ENCODE data around the gene BBX. TPM values are rescaled to one million over a fixed set of nuclear protein-coding genes. Genes with fewer than 3 reads are reported as not detected.
"Not testable (repeated sequence)": the region's sequence is repeated elsewhere in the genome, so short reads cannot be mapped to it uniquely, and the experiment has no call there.

The BBX gene
- total RNA-seq, 2 donors from 2014 or later, result 57.4 to 74.5 TPM

- ATAC-seq (ENCODE audit: insufficient number of reproducible peaks, low FRiP score, low read depth), result no peak
Measured at GRCh38 chr3:107562969-107563529, 40.3 kb downstream of the BBX start.

GRCh38 chr3:107565244-107565643 is 42.5 kb downstream of the BBX start:
- DNase-seq (ENCODE audit: low spot score); H3K27ac ChIP-seq; H3K4me3 ChIP-seq; H3K9me3 ChIP-seq; H3K4me1 ChIP-seq (ENCODE audit: control insufficient read depth in 1 of 2, low read depth in 2 of 2); H3K36me3 ChIP-seq; H3K27me3 ChIP-seq (replicated peaks; ENCODE audit: insufficient read depth); ATAC-seq (ENCODE audit: insufficient number of reproducible peaks, low FRiP score, low read depth): not testable (repeated sequence)

More at GRCh38 chr3:107562969-107563529, 40.3 kb downstream of the BBX start:
- no peaks in the 10 kb centered on the region for H3K9me3 ChIP-seq
- no peaks in the 10 kb centered on the region for H3K27me3 ChIP-seq (replicated peaks; ENCODE audit: insufficient read depth)
- H3K36me3 ChIP-seq, result no peaks in the 10 kb centered on the region
- H3K4me1 ChIP-seq (ENCODE audit: control insufficient read depth in 1 of 2, low read depth in 2 of 2), result peaks cover 0 to 14% of the 10 kb centered on the region in 2 donors
- no peak overlapping the region for H3K4me3 ChIP-seq
- no peak for TF ChIP-seq CTCF (IDR thresholded peaks at IDR 0.05)
- no peak for DNase-seq (ENCODE audit: low spot score)
- no peak overlapping the region for H3K27ac ChIP-seq

- not testable (repeated sequence) for H3K9me3 ChIP-seq; H3K4me1 ChIP-seq (ENCODE audit: control insufficient read depth in 1 of 2, low read depth in 2 of 2); DNase-seq (ENCODE audit: low spot score); H3K27ac ChIP-seq; H3K4me3 ChIP-seq; H3K36me3 ChIP-seq; ATAC-seq (ENCODE audit: insufficient number of reproducible peaks, low FRiP score, low read depth); H3K27me3 ChIP-seq (replicated peaks; ENCODE audit: insufficient read depth)
Measured at GRCh38 chr3:107571089-107571488, 48.3 kb downstream of the BBX start.

- not testable (repeated sequence) for ATAC-seq (ENCODE audit: insufficient number of reproducible peaks, low FRiP score, low read depth); H3K36me3 ChIP-seq
Measured at GRCh38 chr3:107571492-107571891, 48.7 kb downstream of the BBX start.

GRCh38 chr3:107574650-107575049 is 51.9 kb downstream of the BBX start:
- H3K27me3 ChIP-seq (replicated peaks; ENCODE audit: insufficient read depth), result no peaks in the 10 kb centered on the region
- no peak overlapping the region for H3K27ac ChIP-seq
- no peaks in the 10 kb centered on the region for H3K36me3 ChIP-seq
- no peaks in the 10 kb centered on the region for H3K9me3 ChIP-seq
- no peak overlapping the region for H3K4me3 ChIP-seq
- TF ChIP-seq CTCF (IDR thresholded peaks at IDR 0.05), result peak; percentile 44
- ATAC-seq (ENCODE audit: insufficient number of reproducible peaks, low FRiP score, low read depth) (peak; percentile 69), DNase-seq (ENCODE audit: low spot score) (no peak)
- no peaks in the 10 kb centered on the region for H3K4me1 ChIP-seq (ENCODE audit: control insufficient read depth in 1 of 2, low read depth in 2 of 2)

More at GRCh38 chr3:107571492-107571891, 48.7 kb downstream of the BBX start:
- H3K9me3 ChIP-seq; H3K4me3 ChIP-seq; H3K27ac ChIP-seq; H3K4me1 ChIP-seq (ENCODE audit: control insufficient read depth in 1 of 2, low read depth in 2 of 2); DNase-seq (ENCODE audit: low spot score); H3K27me3 ChIP-seq (replicated peaks; ENCODE audit: insufficient read depth): not testable (repeated sequence)

GRCh38 chr3:107578091-107578490 is 55.3 kb downstream of the BBX start:
- no peaks in the 10 kb centered on the region for H3K27me3 ChIP-seq (replicated peaks; ENCODE audit: insufficient read depth)
- TF ChIP-seq CTCF (IDR thresholded peaks at IDR 0.05), result no peak
- no peak for ATAC-seq (ENCODE audit: insufficient number of reproducible peaks, low FRiP score, low read depth)

GRCh38 chr3:107578523-107578922 is 55.8 kb downstream of the BBX start:
- Histone ChIP-seq H3K27ac (no peak overlapping the region), H3K4me1 (ENCODE audit: control insufficient read depth in 1 of 2, low read depth in 2 of 2) (peaks cover 0 to 4% of the 10 kb centered on the region in 2 donors), H3K9me3 (no peaks in the 10 kb centered on the region), H3K27me3 (replicated peaks; ENCODE audit: insufficient read depth) (no peaks in the 10 kb centered on the region), H3K4me3 (no peak overlapping the region), H3K36me3 (no peaks in the 10 kb centered on the region)
- DNase-seq (ENCODE audit: low spot score) (no peak), ATAC-seq (ENCODE audit: insufficient number of reproducible peaks, low FRiP score, low read depth) (no peak)
- no peak for TF ChIP-seq CTCF (IDR thresholded peaks at IDR 0.05)

More at GRCh38 chr3:107578091-107578490, 55.3 kb downstream of the BBX start:
- DNase-seq (ENCODE audit: low spot score), result no peak
- Histone ChIP-seq H3K36me3 (no peaks in the 10 kb centered on the region), H3K4me3 (no peak overlapping the region), H3K4me1 (ENCODE audit: control insufficient read depth in 1 of 2, low read depth in 2 of 2) (peaks cover 0 to 4% of the 10 kb centered on the region in 2 donors), H3K9me3 (no peaks in the 10 kb centered on the region), H3K27ac (no peak overlapping the region)

Data from thoracic aorta (tissue), 2 donors.